Measurements from ENCODE around the gene FLT3LG. TPM values are rescaled to one million over a fixed set of nuclear protein-coding genes. Genes with fewer than 3 reads are reported as not detected.

FLT3LG gene
- total and polyA plus RNA-seq, 9 of the 15 experiments (the other 6 are each of a cell fraction or from before 2014, with no cell fraction given), result 0.31 to 6.4 (median 1.1) TPM

DNA sequence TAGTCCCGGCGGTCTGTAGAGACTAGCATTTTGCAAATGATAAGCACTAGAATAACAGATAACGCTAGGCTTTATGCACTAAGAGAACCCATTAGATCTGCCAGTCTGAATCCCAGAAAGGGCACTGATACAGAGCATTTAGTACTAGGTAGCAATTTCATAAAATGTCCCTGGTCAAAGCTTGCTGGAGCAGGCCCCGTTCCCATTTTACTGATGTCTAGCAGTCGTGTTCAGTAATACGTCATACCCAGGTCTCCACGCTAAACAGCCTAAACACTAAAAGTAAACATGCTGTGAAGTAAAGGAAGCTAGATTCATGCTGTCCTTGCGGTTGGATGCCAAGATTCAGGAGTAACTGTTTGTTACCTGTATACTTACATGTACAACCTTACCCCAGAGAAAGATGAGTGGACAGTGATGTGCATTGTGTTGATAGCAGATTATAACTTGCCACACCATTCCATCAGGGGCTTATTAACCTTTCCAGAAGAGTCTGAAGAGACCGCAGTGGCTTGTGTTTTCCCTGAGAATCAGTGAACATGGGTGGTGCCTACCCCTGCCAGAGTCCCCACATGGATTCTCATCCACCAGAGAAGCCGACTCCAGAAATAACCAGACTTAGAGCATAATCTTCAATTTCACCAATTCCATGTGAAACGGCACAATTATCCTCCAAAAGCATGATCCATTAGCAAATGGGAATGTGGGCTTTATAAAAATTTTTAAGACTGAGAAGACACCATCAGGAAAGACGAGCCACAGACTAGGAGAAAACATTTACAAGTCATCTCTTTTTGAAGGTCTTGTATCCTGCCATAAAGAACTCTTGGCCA is 18.8 kb downstream of the FLT3LG start (continued):
- TF ChIP-seq, protein P1, sequence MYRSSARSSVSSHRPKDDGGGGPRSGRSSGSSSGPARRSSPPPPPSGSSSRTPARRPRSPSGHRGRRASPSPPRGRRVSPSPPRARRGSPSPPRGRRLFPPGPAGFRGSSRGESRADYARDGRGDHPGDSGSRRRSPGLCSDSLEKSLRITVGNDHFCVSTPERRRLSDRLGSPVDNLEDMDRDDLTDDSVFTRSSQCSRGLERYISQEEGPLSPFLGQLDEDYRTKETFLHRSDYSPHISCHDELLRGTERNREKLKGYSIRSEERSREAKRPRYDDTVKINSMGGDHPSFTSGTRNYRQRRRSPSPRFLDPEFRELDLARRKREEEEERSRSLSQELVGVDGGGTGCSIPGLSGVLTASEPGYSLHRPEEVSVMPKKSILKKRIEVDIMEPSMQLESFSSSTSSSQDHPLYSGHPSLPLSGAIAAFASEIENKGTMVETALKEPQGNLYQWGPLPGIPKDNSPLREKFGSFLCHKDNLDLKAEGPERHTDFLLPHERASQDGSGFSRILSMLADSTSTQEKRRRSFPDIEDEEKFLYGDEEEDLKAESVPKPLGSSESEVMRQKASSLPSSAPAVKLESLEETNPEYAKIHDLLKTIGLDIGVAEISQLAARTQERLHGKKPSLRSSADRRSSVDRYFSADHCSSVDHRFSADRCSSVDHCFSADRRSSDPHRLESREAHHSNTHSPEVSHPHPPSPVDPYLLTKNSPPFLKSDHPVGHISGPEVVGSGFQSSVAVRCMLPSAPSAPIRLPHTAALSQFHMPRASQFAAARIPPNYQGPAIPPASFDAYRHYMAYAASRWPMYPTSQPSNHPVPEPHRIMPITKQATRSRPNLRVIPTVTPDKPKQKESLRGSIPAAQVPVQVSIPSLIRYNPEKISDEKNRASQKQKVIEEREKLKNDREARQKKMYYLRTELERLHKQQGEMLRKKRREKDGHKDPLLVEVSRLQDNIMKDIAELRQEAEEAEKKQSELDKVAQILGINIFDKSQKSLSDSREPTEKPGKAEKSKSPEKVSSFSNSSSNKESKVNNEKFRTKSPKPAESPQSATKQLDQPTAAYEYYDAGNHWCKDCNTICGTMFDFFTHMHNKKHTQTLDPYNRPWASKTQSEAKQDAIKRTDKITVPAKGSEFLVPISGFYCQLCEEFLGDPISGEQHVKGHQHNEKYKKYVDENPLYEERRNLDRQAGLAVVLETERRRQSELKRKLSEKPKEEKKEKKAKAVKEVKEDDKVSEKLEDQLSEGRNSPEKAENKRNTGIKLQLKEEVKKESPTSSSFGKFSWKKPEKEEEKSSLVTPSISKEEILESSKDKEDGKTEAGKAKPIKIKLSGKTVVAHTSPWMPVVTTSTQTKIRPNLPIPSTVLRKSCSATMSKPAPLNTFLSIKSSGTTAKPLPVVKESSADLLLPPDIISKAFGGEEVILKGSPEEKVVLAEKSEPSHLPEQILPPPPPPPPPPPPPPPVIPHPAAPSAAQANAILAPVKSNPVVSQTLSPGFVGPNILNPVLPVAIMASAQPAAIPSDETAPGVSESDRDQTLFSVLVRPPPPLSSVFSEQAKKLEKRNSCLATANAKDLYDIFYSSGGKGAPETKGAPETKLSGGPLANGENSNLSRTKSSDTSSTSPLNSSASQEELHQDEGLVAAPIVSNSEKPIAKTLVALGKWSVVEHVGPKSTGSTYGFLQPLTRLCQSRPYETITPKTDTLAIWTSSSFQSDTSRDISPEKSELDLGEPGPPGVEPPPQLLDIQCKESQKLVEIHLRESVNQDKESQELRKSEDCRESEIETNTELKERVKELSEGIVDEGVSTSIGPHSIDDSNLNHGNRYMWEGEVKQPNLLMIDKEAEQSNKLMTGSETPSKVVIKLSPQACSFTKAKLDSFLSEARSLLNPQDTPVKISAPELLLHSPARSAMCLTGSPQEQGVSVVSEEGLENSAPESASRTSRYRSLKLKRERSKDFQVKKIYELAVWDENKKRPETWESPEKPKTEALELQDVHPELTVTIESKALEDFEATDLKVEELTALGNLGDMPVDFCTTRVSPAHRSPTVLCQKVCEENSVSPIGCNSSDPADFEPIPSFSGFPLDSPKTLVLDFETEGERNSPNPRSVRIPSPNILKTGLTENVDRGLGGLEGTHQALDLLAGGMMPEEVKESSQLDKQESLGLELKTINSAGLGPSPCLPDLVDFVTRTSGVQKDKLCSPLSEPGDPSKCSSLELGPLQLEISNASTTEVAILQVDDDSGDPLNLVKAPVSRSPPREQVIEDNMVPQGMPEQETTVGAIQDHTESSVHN (IDR thresholded peaks at IDR 0.05; ENCODE audit: borderline replicate concordance in 1 of 2, low read depth in 1 of 2), result no peak
- TF ChIP-seq ZNF551 (CRISPR knock-in tag; IDR thresholded peaks at IDR 0.05) (peak; percentile 92), PCBP2 (IDR thresholded peaks at IDR 0.05; ENCODE audit: low read depth, low read length, poor library complexity, severe bottlenecking) (no peak), LEF1 (IDR thresholded peaks at IDR 0.05) (no peak), BRF1 (IDR thresholded peaks at IDR 0.05; ENCODE audit: borderline replicate concordance, extremely low read depth, insufficient read length) (no peak), NRF1 (conservative IDR thresholded peaks at IDR 0.05 in 1 of 2, IDR thresholded peaks at IDR 0.05 in 1 of 2) (no peak), JUNB (CRISPR knock-in tag; conservative IDR thresholded peaks at IDR 0.05) (no peak), ZNF57 (CRISPR knock-in tag; IDR thresholded peaks at IDR 0.05) (peak; percentile 69), ZNF24 (IDR thresholded peaks at IDR 0.05) (no peak), POLR2G (IDR thresholded peaks at IDR 0.05; ENCODE audit: low read depth, low read length) (no peak; the same call in none of the 2 replicates), ZNF165 (CRISPR knock-in tag; IDR thresholded peaks at IDR 0.05; ENCODE audit: borderline replicate concordance) (no peak)
- TF ChIP-seq, protein P2, sequence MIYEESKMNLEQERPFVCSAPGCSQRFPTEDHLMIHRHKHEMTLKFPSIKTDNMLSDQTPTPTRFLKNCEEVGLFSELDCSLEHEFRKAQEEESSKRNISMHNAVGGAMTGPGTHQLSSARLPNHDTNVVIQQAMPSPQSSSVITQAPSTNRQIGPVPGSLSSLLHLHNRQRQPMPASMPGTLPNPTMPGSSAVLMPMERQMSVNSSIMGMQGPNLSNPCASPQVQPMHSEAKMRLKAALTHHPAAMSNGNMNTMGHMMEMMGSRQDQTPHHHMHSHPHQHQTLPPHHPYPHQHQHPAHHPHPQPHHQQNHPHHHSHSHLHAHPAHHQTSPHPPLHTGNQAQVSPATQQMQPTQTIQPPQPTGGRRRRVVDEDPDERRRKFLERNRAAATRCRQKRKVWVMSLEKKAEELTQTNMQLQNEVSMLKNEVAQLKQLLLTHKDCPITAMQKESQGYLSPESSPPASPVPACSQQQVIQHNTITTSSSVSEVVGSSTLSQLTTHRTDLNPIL (CRISPR knock-in tag; IDR thresholded peaks at IDR 0.05), result no peak
